Kidney (tissue), 14 donors: Measurements from ENCODE around the gene ZSCAN25. TPM values are rescaled to one million over a fixed set of nuclear protein-coding genes. Genes with fewer than 3 reads are reported as not detected.
"Not testable (repeated sequence)": the region's sequence is repeated elsewhere in the genome, so short reads cannot be mapped to it uniquely, and the experiment has no call there.

Experiments
- DNase-seq, 5 donors: peaks; one replicate each; pipeline ENCODE4 v3.0.0-alpha.2; 2013 to 2020
- FAIRE-seq: peaks from 2 replicates; lab custom pipeline; 2012; peaks lifted over from hg19 to GRCh38; lab: Jason Lieb, UNC
- H3K27ac ChIP-seq, 2 donors: one replicate each; pipeline ENCODE4 v1.7.0; 2013; ENCODE audit warnings: low read depth in 2 of 2, low read length in 2 of 2, inconsistent platforms in 1 of 2
- H3K27me3 ChIP-seq: one replicate; pipeline ENCODE4 v1.7.1; 2013; ENCODE audit warnings: low read length, inconsistent platforms; ENCODE audit not compliant: control insufficient read depth, insufficient read depth
- H3K36me3 ChIP-seq, 3 donors: one replicate each; pipeline versions ENCODE4 v1.7.0 to v1.7.1; 2013; ENCODE audit warnings: low read length in 3 of 3, control low read depth in 1 of 3, inconsistent platforms in 1 of 3; ENCODE audit not compliant: insufficient read depth in 3 of 3, control insufficient read depth in 2 of 3
- H3K4me1 ChIP-seq, 3 donors: one replicate each; pipeline versions ENCODE4 v1.7.0 to v1.7.1; 2013; ENCODE audit warnings: low read length in 3 of 3, inconsistent platforms in 1 of 3, low read depth in 1 of 3; ENCODE audit not compliant: control insufficient read depth in 2 of 3, insufficient read depth in 2 of 3
- H3K4me3 ChIP-seq, 3 donors: one replicate each; pipeline versions ENCODE4 v1.7.0 to v1.8.1; 2013; ENCODE audit warnings: low read length in 3 of 3, control low read depth in 1 of 3, inconsistent platforms in 1 of 3
- H3K9ac ChIP-seq, 3 donors: one replicate each; pipeline versions ENCODE4 v1.7.0 to v1.7.1; 2013; ENCODE audit warnings: low read length in 3 of 3, control low read depth in 1 of 3, inconsistent platforms in 1 of 3
- H3K9me3 ChIP-seq, 3 donors: one replicate each; pipeline versions ENCODE4 v1.7.0 to v1.7.1; 2013; ENCODE audit warnings: low read length in 3 of 3, control low read depth in 1 of 3, inconsistent platforms in 1 of 3; ENCODE audit not compliant: control insufficient read depth in 2 of 3, insufficient read depth in 1 of 3
- CTCF ChIP-seq: IDR thresholded peaks from 3 replicates; pipeline ENCODE4 v1.5.1; 2012; ENCODE audit warnings: mild to moderate bottlenecking, moderate library complexity, borderline replicate concordance; ENCODE audit not compliant: insufficient read depth; ENCODE audit errors: extremely low read depth
- intact Hi-C: fragments of 100-400 bp; cut with DNase I; formaldehyde crosslinking; loops from one replicate; pipeline ENCODE4 v1.11.1; 2022
- polyA plus RNA-seq: library from polyadenylated mRNA; stranded (reverse); fragments of 350-450 nt; fragmentation: Illumina TruSeq; extraction: RNeasy Lipid Tissue Mini Kit (QIAGEN cat#74804); gene quantifications from one replicate; pipeline ENCODE4 v1.2.3, GENCODE V29; 2014; ENCODE audit warnings: low read depth, low replicate concordance; ENCODE audit not compliant: insufficient read depth
- total RNA-seq: library from RNA; stranded (reverse); fragmentation: NEBNext Ultra II Directional; extraction: Animal tissue kit (Norgen Biotek cat#: 25700); gene quantifications from one replicate; pipeline ENCODE4 v1.2.1, GENCODE V29; 2021
- donor health status: control.
- donor health status: control.
- donor health status: control.
- donor health status: control.
- donor health status: control.
- donor health status: DM: yes; HTN: yes; CAD: no.
- donor health status: Normal renal cell carcinoma (clear cell type).

Gene ZSCAN25
- total and polyA plus RNA-seq, 2 donors from 2014 or later, result 4.7 to 20.4 TPM

GRCh38 chr7:99652671-99653070 lies 35.9 kb downstream of the ZSCAN25 start:
- no peak for FAIRE-seq
- Histone ChIP-seq H3K9me3 (no peaks in the 10 kb centered on the region), H3K27me3 (no peaks in the 10 kb centered on the region), H3K4me1 (no peaks in the 10 kb centered on the region), H3K27ac (no peak overlapping the region), H3K4me3 (no peak overlapping the region), H3K9ac (no peak overlapping the region), H3K36me3 (no peaks in the 10 kb centered on the region)
- DNase-seq, result no peak
- no peak for TF ChIP-seq CTCF
- intact Hi-C loops, result no loop called here

- H3K36me3 ChIP-seq, DNase-seq, H3K4me3 ChIP-seq, H3K9me3 ChIP-seq, H3K4me1 ChIP-seq, intact Hi-C loops, H3K9ac ChIP-seq, H3K27ac ChIP-seq, H3K27me3 ChIP-seq, FAIRE-seq: not testable (repeated sequence)
Observed at GRCh38 chr7:99653269-99653668, 36.5 kb downstream of the ZSCAN25 start.

GRCh38 chr7:99653754-99654153 lies 37.0 kb downstream of the ZSCAN25 start:
- Histone ChIP-seq H3K4me3 (no peak overlapping the region), H3K27me3 (no peaks in the 10 kb centered on the region), H3K9me3 (no peaks in the 10 kb centered on the region), H3K4me1 (no peaks in the 10 kb centered on the region), H3K27ac (no peak overlapping the region), H3K36me3 (no peaks in the 10 kb centered on the region), H3K9ac (no peak overlapping the region)
- DNase-seq (no peak), FAIRE-seq (no peak)
- intact Hi-C loops, result no loop called here
- TF ChIP-seq CTCF, result no peak

- FAIRE-seq, intact Hi-C loops: not testable (repeated sequence)
Observed at GRCh38 chr7:99654626-99655025, 37.9 kb downstream of the ZSCAN25 start.

GRCh38 chr7:99657879-99658278 lies 41.1 kb downstream of the ZSCAN25 start:
- H3K4me1 ChIP-seq, H3K9me3 ChIP-seq, H3K27ac ChIP-seq, DNase-seq, H3K9ac ChIP-seq, FAIRE-seq, H3K27me3 ChIP-seq, intact Hi-C loops, H3K4me3 ChIP-seq: not testable (repeated sequence)
- H3K36me3 ChIP-seq, result peaks cover 0 to 14% (median 5%) of the 10 kb centered on the region in 3 donors

More at GRCh38 chr7:99654626-99655025, 37.9 kb downstream of the ZSCAN25 start:
- H3K9me3 ChIP-seq, H3K27me3 ChIP-seq, DNase-seq, H3K4me1 ChIP-seq, H3K27ac ChIP-seq, H3K36me3 ChIP-seq, H3K4me3 ChIP-seq, H3K9ac ChIP-seq: not testable (repeated sequence)
